Brain microvascular endothelial cell (primary cell): ENCODE data around the gene TMEM39B.
A peak's percentile ranks its signal among the peaks of the same experiment; 100 is the strongest.

Experiments
- DNase-seq: peaks from one replicate; pipeline ENCODE4 v3.0.0-alpha.2; 2020
- H3K27ac ChIP-seq: fragments of 250-450 bp; sonication (Bioruptor Pico); 2 replicates; pipeline ENCODE4 v1.5.1; 2020; ENCODE audit warnings: mild to moderate bottlenecking, moderate library complexity
- H3K27me3 ChIP-seq: fragments of 250-450 bp; sonication (Bioruptor Pico); replicated peaks from 2 replicates; pipeline ENCODE4 v1.5.1; 2020; ENCODE audit warnings: mild to moderate bottlenecking
- H3K36me3 ChIP-seq: fragments of 250-450 bp; sonication (Bioruptor Pico); replicated peaks from 2 replicates; pipeline ENCODE4 v1.5.1; 2020; ENCODE audit warnings: mild to moderate bottlenecking
- H3K4me3 ChIP-seq: 2 replicates; pipeline ENCODE4 v1.5.1; 2011; ENCODE audit warnings: low read depth, mild to moderate bottlenecking, control low read depth, low read length, moderate library complexity
- CTCF ChIP-seq: IDR thresholded peaks from 2 replicates; pipeline ENCODE4 v1.5.1; 2011; ENCODE audit warnings: low read depth, mild to moderate bottlenecking, moderate library complexity, low read length, control low read depth, inconsistent platforms; ENCODE audit errors: missing control alignments
- in situ Hi-C: cut with HindIII; loops from 2 replicates; pipeline ENCODE4 v1.10.0; 2017; ENCODE audit warnings: low sequenced_read_pairs, low pct_ligation_motif_present

The TMEM39B gene

GRCh38 chr1:32047701-32048100 is 25.0 kb upstream of the TMEM39B start:
- peaks cover 68% of the 10 kb centered on the region for H3K36me3 ChIP-seq

GRCh38 chr1:32048440-32048839 is 24.3 kb upstream of the TMEM39B start:
- TF ChIP-seq CTCF: no peak
- Histone ChIP-seq H3K27ac (no peak overlapping the region), H3K27me3 (no peaks in the 10 kb centered on the region), H3K4me3 (no peak overlapping the region), H3K36me3 (peaks cover 67% of the 10 kb centered on the region)
- DNase-seq: no peak
- in situ Hi-C loops: no loop called here

More at GRCh38 chr1:32047701-32048100, 25.0 kb upstream of the TMEM39B start:
- no peak for DNase-seq
- no peak overlapping the region for H3K4me3 ChIP-seq
- no peak overlapping the region for H3K27ac ChIP-seq
- no peak for TF ChIP-seq CTCF
- H3K27me3 ChIP-seq: no peaks in the 10 kb centered on the region
- in situ Hi-C loops: no loop called here

GRCh38 chr1:32051706-32052105 is 21.0 kb upstream of the TMEM39B start:
- Histone ChIP-seq H3K36me3 (peaks cover 78% of the 10 kb centered on the region), H3K4me3 (no peak overlapping the region), H3K27me3 (no peaks in the 10 kb centered on the region), H3K27ac (no peak overlapping the region)
- no peak for TF ChIP-seq CTCF
- no peak for DNase-seq
- in situ Hi-C loops: no loop called here

DNA sequence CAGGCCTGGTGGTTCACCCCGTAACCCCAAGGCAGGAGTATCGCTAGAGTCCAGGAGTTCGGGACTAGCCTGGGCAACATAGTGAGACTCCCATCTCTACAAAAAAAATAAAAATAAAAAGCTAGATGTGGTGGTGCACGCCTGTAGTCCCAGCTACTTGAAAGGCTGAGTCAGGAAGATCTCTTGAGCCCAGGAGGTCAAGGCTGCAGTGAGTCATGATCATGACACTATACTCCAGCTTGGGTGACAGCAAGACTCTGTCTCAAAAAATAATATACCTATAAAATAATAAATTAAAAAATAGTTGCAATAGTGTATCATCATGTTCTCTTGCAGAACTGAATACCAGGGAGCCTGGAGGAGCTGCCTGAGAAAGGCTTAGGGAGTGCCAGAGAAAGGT is 19.9 kb upstream of the TMEM39B start:
- H3K27me3 ChIP-seq: no peaks in the 10 kb centered on the region
- no peak for TF ChIP-seq CTCF
- no peak overlapping the region for H3K4me3 ChIP-seq
- in situ Hi-C loops: no loop called here
- no peak overlapping the region for H3K27ac ChIP-seq
- H3K36me3 ChIP-seq: peaks cover 74% of the 10 kb centered on the region
- DNase-seq: peak; percentile 64

GRCh38 chr1:32055416-32055815 is 17.3 kb upstream of the TMEM39B start:
- no peaks in the 10 kb centered on the region for H3K27me3 ChIP-seq
- in situ Hi-C loops: no loop called here

More at GRCh38 chr1:32055416-32055815, 17.3 kb upstream of the TMEM39B start:
- Histone ChIP-seq H3K36me3 (peaks cover 77% of the 10 kb centered on the region), H3K27ac (no peak overlapping the region), H3K4me3 (no peak overlapping the region)
- DNase-seq: no peak
- TF ChIP-seq CTCF: no peak
